Subcutaneous adipose tissue (tissue), 4 donors: ENCODE measurements around the gene CYB5R3. TPM values are rescaled to one million over a fixed set of nuclear protein-coding genes. Genes with fewer than 3 reads are reported as not detected.

Source experiments
- total RNA-seq, 4 donors: library from RNA; depleted of rRNA; stranded (reverse); fragments of >200 nt; gene quantifications; one replicate each; pipeline ENCODE4 v1.1.0, GENCODE V29; 2016
- TF ChIP-seq, protein P1 (sequence below): fragments of 450-650 bp; IDR thresholded peaks from one replicate; pipeline ENCODE4 v1.5.1; 2016; ENCODE audit warnings: low read depth, mild to moderate bottlenecking, control low read depth, antibody characterized with exemption, moderate library complexity

The CYB5R3 gene
- total RNA-seq, 4 donors from 2014 or later = 131 to 381 (median 222) TPM

GRCh38 chr22:42639541-42640241 lies 9.5 kb downstream of the CYB5R3 start:
- TF ChIP-seq, protein P1, sequence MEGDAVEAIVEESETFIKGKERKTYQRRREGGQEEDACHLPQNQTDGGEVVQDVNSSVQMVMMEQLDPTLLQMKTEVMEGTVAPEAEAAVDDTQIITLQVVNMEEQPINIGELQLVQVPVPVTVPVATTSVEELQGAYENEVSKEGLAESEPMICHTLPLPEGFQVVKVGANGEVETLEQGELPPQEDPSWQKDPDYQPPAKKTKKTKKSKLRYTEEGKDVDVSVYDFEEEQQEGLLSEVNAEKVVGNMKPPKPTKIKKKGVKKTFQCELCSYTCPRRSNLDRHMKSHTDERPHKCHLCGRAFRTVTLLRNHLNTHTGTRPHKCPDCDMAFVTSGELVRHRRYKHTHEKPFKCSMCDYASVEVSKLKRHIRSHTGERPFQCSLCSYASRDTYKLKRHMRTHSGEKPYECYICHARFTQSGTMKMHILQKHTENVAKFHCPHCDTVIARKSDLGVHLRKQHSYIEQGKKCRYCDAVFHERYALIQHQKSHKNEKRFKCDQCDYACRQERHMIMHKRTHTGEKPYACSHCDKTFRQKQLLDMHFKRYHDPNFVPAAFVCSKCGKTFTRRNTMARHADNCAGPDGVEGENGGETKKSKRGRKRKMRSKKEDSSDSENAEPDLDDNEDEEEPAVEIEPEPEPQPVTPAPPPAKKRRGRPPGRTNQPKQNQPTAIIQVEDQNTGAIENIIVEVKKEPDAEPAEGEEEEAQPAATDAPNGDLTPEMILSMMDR = no peak

- TF ChIP-seq, protein P1 = no peak
Measured at GRCh38 chr22:42637555-42637954, 11.6 kb downstream of the CYB5R3 start.

DNA sequence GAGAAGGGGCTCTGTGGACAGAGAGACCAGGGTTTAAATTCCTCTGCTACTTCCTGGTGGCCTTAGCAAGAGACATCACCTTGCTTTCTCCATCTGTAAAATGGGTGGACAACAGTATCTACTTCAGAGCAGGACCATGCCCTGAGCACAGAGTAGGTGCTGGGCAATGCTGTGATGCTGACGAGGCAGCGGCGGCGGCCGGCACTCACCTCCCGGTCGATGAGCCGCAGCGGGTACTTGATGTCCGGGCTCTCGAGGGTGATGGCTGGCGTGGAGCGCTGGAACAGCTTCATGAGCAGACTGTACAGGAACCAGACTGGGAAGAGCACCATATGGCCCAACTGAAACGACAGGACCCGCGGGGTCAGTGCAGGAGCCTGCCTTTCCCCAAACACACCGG lies 12.7 kb downstream of the CYB5R3 start:
- TF ChIP-seq, protein P1 = no peak

DNA sequence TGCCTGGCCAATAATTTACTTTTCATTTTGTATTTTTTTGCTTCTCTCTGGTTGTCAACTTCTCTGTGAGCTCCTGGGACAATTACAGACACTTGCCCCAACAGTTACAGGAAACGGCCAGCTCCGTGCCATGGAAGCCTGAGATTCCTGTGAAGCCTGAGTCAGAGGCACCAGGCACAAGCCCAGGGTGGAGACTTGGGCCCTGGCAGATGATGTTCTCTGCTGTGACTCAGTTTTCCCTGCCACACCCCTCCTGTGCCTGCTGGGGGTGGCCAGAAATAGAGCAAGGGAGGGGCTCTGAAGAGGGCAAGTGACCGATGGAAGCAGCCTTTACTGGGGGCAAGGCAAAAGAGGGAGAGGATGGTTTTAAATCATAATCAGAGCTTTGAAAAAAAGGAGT lies 13.7 kb downstream of the CYB5R3 start:
- TF ChIP-seq, protein P1 = no peak

DNA sequence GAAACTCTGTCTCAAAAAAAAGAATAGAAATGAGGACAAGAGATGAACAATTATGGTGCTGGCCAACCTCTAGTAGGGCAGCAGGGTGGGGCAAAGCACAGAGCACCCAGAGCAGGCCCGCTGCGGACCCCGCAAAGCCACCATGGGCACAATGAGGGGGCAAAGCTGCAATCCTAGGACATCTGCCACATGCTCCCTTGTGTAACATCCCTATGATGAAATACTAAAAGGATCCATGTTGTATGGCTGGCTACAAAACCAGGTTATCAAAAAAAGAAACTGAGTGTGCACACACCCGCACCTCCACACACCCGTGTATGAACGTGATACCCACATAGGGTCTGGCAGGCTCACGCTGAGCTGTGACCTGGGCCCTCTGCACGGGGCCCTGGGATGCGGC lies 16.2 kb downstream of the CYB5R3 start:
- TF ChIP-seq, protein P1 = no peak

DNA sequence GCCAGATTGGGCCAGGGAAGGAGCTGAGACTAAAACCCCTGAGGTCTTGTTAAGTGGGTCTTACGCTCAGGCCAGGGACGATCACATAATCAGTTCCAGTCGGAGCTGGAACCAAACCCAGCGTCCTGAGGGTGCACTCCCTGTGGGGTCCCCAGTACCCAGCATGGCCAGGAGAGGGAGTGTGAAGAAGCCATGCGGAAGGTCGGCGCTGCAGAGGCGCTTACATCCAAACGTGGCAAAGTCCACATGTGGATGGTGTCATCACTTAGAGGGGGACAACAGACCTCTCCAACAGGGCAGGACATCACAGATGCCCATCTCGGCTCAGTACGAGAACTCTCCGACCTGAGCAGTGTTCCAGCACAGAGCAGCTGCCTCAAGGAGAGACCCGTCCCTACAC lies 17.1 kb downstream of the CYB5R3 start:
- TF ChIP-seq, protein P1 = no peak

DNA sequence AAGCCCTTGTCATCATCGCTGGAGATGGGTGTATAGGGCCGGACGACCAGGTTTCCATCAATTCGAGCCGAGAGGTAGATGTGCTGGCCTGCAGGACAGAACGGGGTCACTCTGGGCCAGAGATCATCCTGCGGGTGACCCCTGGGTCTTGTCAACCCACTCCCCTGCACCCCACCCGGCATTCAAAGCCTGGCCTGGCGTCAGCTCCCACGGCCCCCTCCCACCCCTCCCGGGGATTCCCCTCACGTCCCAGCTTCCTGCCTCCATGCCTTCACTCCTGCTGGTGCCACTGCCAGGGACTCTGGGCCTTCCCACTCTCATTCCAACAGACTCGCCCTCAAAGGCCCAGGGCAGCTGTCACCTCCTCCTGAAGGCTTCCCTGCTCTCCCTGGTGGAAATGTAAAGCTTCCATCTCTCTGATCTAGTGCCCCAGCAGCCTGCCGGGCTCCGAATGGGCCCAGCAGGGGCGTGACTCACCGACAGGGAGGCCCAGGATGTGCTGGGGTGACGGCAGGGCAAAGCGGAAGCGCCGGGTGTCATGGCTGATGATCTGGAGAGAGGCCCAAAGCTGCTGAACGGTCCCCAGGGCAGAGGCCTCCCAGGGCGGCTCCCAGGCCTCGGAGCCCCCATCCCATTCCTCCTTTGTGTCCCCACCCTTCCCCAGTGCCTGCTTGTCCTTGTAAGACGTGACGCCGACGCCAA lies 18.1 kb downstream of the CYB5R3 start:
- TF ChIP-seq, protein P1 = no peak
